Ovary (tissue), 9 donors: Measurements from ENCODE around the gene PRDX3. TPM values are rescaled to one million over a fixed set of nuclear protein-coding genes. Genes with fewer than 3 reads are reported as not detected.
A peak's percentile ranks its signal among the peaks of the same experiment; 100 is the strongest.

Source experiments
- DNase-seq, 5 donors: peaks; one replicate each; pipeline ENCODE4 v3.0.0-alpha.2; 2019 to 2020
- H3K27ac ChIP-seq, 2 donors: fragments of 200-600 bp; one replicate each; pipeline versions ENCODE4 v1.5.1 to v1.8.0; 2019 to 2022
- H3K27me3 ChIP-seq: fragments of 200-600 bp; one replicate; pipeline ENCODE4 v1.8.0; 2022
- H3K36me3 ChIP-seq: fragments of 200-600 bp; sonication (generic); one replicate; pipeline ENCODE4 v1.5.1; 2019
- H3K4me1 ChIP-seq: one replicate; pipeline ENCODE4 v1.8.1; 2013; ENCODE audit warnings: mild to moderate bottlenecking, moderate library complexity; ENCODE audit not compliant: insufficient read depth
- H3K4me3 ChIP-seq: fragments of 200-600 bp; sonication (generic); one replicate; pipeline ENCODE4 v1.5.1; 2017
- H3K9me3 ChIP-seq, 2 donors: fragments of 200-600 bp in 1 of 2; sonication (generic) in 1 of 2; one replicate each; pipeline versions ENCODE4 v1.5.1 to v1.8.1; 2013 to 2019; ENCODE audit warnings: mild to moderate bottlenecking in 1 of 2, moderate library complexity in 1 of 2
- EP300 ChIP-seq: sonication (generic); formaldehyde crosslinking; IDR thresholded peaks from one replicate; pipeline ENCODE4 v1.6.1; 2017; ENCODE audit warnings: antibody characterized with exemption
- POLR2A ChIP-seq: fragments of 450-650 bp; IDR thresholded peaks from one replicate; pipeline ENCODE4 v1.6.1; 2017; ENCODE audit warnings: antibody characterized with exemption, mild to moderate bottlenecking, moderate library complexity
- WGBS, 3 donors: extraction: QIAGEN DNeasy Blood & Tissue Kit in 1 of 3; methylation state at CpG; one replicate each; pipeline versions ENCODE4 v1.1.5 to v1.1.7; 2013 to 2017; 5-methylcytosine and 5-hydroxymethylcytosine counted together
- intact Hi-C, 4 donors: fragments of 100-400 bp; cut with DNase I; formaldehyde crosslinking; loops; one replicate each; pipeline versions ENCODE4 v1.11.0 to v1.15.1; 2022 to 2023
- polyA plus RNA-seq, 2 donors: library from polyadenylated mRNA; stranded (reverse); fragments of 200-250 nt in 1 of 2; fragments of 350-450 nt in 1 of 2; fragmentation: Illumina TruSeq in 1 of 2; extraction: RNeasy Lipid Tissue Mini Kit (QIAGEN cat#74804) in 1 of 2; gene quantifications; one replicate each; pipeline ENCODE4 v1.2.3, GENCODE V29; 2013 to 2014
- total RNA-seq, 7 donors: library from RNA; depleted of rRNA in 2 of 7; stranded (reverse); fragments of >200 nt in 2 of 7; fragmentation: NEBNext Ultra II Directional in 3 of 7; extraction: Animal tissue kit (Norgen Biotek cat#: 25700) in 3 of 7; gene quantifications; one replicate each; pipeline versions ENCODE4 v1.1.0 to v1.2.4, GENCODE V29; 2016 to 2023
- TF ChIP-seq, protein P1 (sequence below), 3 donors: fragments of 450-650 bp in 2 of 3; fragments of 200-600 bp in 1 of 3; IDR thresholded peaks; one replicate each; pipeline versions ENCODE4 v1.5.1 to v1.8.0; 2016 to 2022; ENCODE audit warnings: antibody characterized with exemption in 3 of 3, mild to moderate bottlenecking in 1 of 3
- donor health status: DM: no; HTN: no; CAD: no; lungs with moderate emphysema.
- donor health status: DM: no; HTN: no; CAD: no.
- donor health status: Bipolar disorder and iron deficiency.
- donor health status: DM: yes; HTN: yes; CAD: no.
- donor health status: DM: no; HTN: no; CAD: no.
- donor health status: DM: yes; HTN: yes; CAD: no.

The PRDX3 gene
- total and polyA plus RNA-seq, 9 donors = 65.7 to 159 (median 81.8) TPM

GRCh38 chr10:119166564-119166963 lies 12.0 kb downstream of the PRDX3 start:
- intact Hi-C loops = loop anchor here in 1 of 4 donors (10.0 kb wide), 1 partner anchor 62 kb away; the partner anchor contains the start of gene DENND10
- Histone ChIP-seq H3K27me3 (no peaks in the 10 kb centered on the region), H3K4me1 (peaks cover 2% of the 10 kb centered on the region), H3K4me3 (no peak overlapping the region), H3K9me3 (no peaks in the 10 kb centered on the region), H3K27ac (no peak overlapping the region), H3K36me3 (no peaks in the 10 kb centered on the region)
- whole genome bisulfite sequencing, 3 donors = 75 to 81% (median 76%) methylated on average over 8 of the region's 8 CpGs
- no peak for DNase-seq
- TF ChIP-seq POLR2A (no peak), EP300 (no peak)
- TF ChIP-seq, protein P1, sequence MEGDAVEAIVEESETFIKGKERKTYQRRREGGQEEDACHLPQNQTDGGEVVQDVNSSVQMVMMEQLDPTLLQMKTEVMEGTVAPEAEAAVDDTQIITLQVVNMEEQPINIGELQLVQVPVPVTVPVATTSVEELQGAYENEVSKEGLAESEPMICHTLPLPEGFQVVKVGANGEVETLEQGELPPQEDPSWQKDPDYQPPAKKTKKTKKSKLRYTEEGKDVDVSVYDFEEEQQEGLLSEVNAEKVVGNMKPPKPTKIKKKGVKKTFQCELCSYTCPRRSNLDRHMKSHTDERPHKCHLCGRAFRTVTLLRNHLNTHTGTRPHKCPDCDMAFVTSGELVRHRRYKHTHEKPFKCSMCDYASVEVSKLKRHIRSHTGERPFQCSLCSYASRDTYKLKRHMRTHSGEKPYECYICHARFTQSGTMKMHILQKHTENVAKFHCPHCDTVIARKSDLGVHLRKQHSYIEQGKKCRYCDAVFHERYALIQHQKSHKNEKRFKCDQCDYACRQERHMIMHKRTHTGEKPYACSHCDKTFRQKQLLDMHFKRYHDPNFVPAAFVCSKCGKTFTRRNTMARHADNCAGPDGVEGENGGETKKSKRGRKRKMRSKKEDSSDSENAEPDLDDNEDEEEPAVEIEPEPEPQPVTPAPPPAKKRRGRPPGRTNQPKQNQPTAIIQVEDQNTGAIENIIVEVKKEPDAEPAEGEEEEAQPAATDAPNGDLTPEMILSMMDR (IDR thresholded peaks at IDR 0.05) = no peak

DNA sequence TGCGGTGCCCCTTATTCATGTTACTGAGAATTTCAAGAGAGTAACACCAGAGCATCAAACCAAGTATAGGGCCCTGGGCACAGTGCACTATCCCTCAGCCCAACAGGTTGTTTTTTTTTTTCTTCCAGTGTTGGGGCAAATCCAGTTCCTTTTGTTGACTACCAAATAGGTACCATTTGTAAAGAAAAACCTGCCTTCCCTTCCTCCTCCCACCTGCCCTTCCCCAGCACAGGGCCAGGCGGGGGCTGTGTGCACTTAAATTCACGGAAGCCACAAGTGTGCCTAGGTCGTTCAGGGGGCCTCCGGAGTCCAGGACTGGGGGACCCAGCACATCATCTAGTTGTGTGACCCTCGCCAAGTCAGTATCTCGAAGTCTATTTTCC lies 12.5 kb downstream of the PRDX3 start:
- Histone ChIP-seq H3K9me3 (no peaks in the 10 kb centered on the region), H3K4me1 (peaks cover 2% of the 10 kb centered on the region), H3K36me3 (no peaks in the 10 kb centered on the region), H3K27ac (peak overlapping the region; percentile 78 to 92), H3K27me3 (no peaks in the 10 kb centered on the region), H3K4me3 (peak overlapping the region; percentile 71)
- WGBS, 3 donors = 63 to 70% (median 65%) methylated on average over 7 of the region's 7 CpGs
- intact Hi-C loops = loop anchor here in 1 of 4 donors (10.0 kb wide), 1 partner anchor 61 kb away; the partner anchor contains the start of gene DENND10
- TF ChIP-seq, protein P1 (IDR thresholded peaks at IDR 0.05) = no peak
- TF ChIP-seq POLR2A (no peak), EP300 (no peak)
- DNase-seq = no peak

DNA sequence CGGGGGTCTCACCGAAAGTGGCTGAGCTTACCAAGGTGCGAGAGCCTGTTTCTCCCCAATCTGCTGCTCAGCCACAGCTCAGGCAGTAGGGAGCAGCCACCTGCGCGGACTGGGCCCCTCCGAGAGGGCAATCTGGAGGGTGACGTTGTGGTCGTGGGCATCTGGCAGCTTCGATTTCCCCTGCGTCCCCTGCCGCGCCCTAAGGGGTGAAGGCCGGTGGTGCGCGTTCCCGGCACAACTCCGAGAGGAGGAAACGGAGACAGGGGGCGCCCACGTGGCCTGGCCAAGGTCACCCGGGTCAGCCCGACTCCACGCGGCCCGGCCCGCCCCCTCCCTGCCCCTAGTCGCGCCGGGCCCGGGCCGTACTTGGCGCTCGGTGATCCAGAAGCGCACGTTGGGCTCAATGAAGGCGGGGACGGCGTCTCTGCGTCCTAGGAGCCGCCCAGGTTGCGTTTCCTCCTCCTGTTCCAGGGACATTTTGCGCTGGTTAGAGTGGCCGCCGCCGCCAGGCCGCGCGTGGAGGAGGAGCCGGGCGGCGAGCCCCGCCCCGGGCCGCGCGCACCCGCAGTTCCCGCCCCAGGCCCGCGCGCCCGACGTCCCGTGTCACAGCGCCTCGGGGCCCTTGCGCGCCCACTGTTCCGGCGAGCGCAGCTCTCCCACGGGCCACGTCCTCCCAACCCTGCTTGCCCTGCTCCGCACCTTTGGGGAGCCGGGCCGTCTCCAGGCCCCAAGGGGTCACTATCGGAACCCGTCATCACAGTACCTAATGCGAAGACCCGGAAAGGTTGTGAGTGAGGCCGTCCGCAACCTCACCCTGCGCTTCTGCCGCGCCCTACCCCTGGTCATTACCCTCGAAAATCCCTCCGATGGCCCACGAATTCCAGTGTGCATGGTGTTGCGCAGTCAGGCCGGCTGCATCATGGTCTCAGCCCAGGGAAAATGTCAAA lies 13.2 kb downstream of the PRDX3 start, which contains the start of gene SFXN4:
Gene SFXN4, minus strand, starts transcription at position 544 of the 947 bp plus-strand sequence. Its CDS starts 67 bp downstream, at position 477.
- TF ChIP-seq POLR2A (peak; percentile 76), EP300 (no peak)
- TF ChIP-seq, protein P1 (IDR thresholded peaks at IDR 0.05) = peak in 1 of 3 donors; percentile 15
- intact Hi-C loops = loop anchor here in 1 of 4 donors (10.0 kb wide), 1 partner anchor 61 kb away; the partner anchor contains the start of gene DENND10
- 0 to 1% (median 1%) methylated on average over 54 to 90 of the region's 90 CpGs for WGBS, 3 donors
- peak within 1 kb of the TSS; percentile 78 to 92 for H3K27ac ChIP-seq
- H3K4me1 ChIP-seq = peaks cover 2% of the 10 kb centered on the region
- H3K4me3 ChIP-seq = peak within 1 kb of the TSS; percentile 71
- no peaks in the 10 kb centered on the region for H3K9me3 ChIP-seq
- H3K36me3 ChIP-seq = no peaks in the 10 kb centered on the region
- H3K27me3 ChIP-seq = no peaks in the 10 kb centered on the region
- DNase-seq = peak; percentile 76 to 86 (median 79)

- H3K27ac ChIP-seq = no peak overlapping the region
- 95 to 98% (median 95%) methylated on average over 5 of the region's 5 CpGs for WGBS, 3 donors
These were observed 16.0 kb downstream of the PRDX3 start for GRCh38 chr10:119162452-119163092.

More at GRCh38 chr10:119162452-119163092, 16.0 kb downstream of the PRDX3 start:
- Histone ChIP-seq H3K4me3 (no peak overlapping the region), H3K4me1 (peaks cover 2% of the 10 kb centered on the region), H3K27me3 (no peaks in the 10 kb centered on the region), H3K36me3 (no peaks in the 10 kb centered on the region), H3K9me3 (no peaks in the 10 kb centered on the region)
- intact Hi-C loops = loop anchor here in 1 of 4 donors (10.0 kb wide), 1 partner anchor 58 kb away; the partner anchor contains the start of gene DENND10
- no peak for DNase-seq
- TF ChIP-seq, protein P1 (IDR thresholded peaks at IDR 0.05) = no peak
- TF ChIP-seq POLR2A = no peak
- no peak for TF ChIP-seq EP300
